Ascending aorta (tissue), 2 donors: ENCODE measurements around the gene ZBP1. TPM values are rescaled to one million over a fixed set of nuclear protein-coding genes. Genes with fewer than 3 reads are reported as not detected.
A peak's percentile ranks its signal among the peaks of the same experiment; 100 is the strongest.

ENCODE experiments used
- DNase-seq, 2 donors: peaks; one replicate each; pipeline ENCODE4 v3.0.0-alpha.2; 2019; ENCODE audit warnings: low spot score in 2 of 2
- H3K27ac ChIP-seq, 2 donors: fragments of 200-600 bp; sonication (generic); one replicate each; pipeline ENCODE4 v1.5.1; 2016 to 2017; ENCODE audit warnings: mild to moderate bottlenecking in 1 of 2
- H3K27me3 ChIP-seq: fragments of 200-600 bp; sonication (generic); one replicate; pipeline ENCODE4 v1.5.1; 2017
- H3K36me3 ChIP-seq, 2 donors: fragments of 200-600 bp; sonication (generic); one replicate each; pipeline ENCODE4 v1.5.1; 2016
- H3K4me1 ChIP-seq, 2 donors: fragments of 200-600 bp; sonication (generic); one replicate each; pipeline ENCODE4 v1.5.1; 2016 to 2017; ENCODE audit warnings: mild to moderate bottlenecking in 1 of 2
- H3K4me3 ChIP-seq, 2 donors: fragments of 200-600 bp; sonication (generic); one replicate each; pipeline ENCODE4 v1.5.1; 2016 to 2017; ENCODE audit warnings: mild to moderate bottlenecking in 1 of 2
- H3K9me3 ChIP-seq, 2 donors: fragments of 200-600 bp; sonication (generic); one replicate each; pipeline ENCODE4 v1.5.1; 2016
- intact Hi-C: fragments of 100-400 bp; cut with DNase I; formaldehyde crosslinking; loops from one replicate; pipeline ENCODE4 v1.15.1; 2023
- total RNA-seq: library from RNA; depleted of rRNA; stranded (reverse); fragments of >200 nt; gene quantifications from one replicate; pipeline ENCODE4 v1.1.0, GENCODE V29; 2016
- TF ChIP-seq, protein P1 (sequence below), 3 experiments: fragments of 200-600 bp in 2 of 3; fragments of 450-650 bp in 1 of 3; sonication (generic) in 2 of 3; IDR thresholded peaks; one replicate each; pipeline ENCODE4 v1.5.1; 2016 to 2019; ENCODE audit warnings: antibody characterized with exemption in 3 of 3, mild to moderate bottlenecking in 1 of 3, moderate library complexity in 1 of 3

ZBP1 gene
- total RNA-seq, 1 donor from 2014 or later, result not detected

- TF ChIP-seq, protein P1, sequence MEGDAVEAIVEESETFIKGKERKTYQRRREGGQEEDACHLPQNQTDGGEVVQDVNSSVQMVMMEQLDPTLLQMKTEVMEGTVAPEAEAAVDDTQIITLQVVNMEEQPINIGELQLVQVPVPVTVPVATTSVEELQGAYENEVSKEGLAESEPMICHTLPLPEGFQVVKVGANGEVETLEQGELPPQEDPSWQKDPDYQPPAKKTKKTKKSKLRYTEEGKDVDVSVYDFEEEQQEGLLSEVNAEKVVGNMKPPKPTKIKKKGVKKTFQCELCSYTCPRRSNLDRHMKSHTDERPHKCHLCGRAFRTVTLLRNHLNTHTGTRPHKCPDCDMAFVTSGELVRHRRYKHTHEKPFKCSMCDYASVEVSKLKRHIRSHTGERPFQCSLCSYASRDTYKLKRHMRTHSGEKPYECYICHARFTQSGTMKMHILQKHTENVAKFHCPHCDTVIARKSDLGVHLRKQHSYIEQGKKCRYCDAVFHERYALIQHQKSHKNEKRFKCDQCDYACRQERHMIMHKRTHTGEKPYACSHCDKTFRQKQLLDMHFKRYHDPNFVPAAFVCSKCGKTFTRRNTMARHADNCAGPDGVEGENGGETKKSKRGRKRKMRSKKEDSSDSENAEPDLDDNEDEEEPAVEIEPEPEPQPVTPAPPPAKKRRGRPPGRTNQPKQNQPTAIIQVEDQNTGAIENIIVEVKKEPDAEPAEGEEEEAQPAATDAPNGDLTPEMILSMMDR (IDR thresholded peaks at IDR 0.05), result no peak
- intact Hi-C loops, result loop anchor here (10.0 kb wide), 1 partner anchor 302 kb away; no protein-coding TSS in a partner anchor
- H3K9me3 ChIP-seq, result no peaks in the 10 kb centered on the region
- H3K4me3 ChIP-seq, result peak overlapping the region in 1 of 2 donors; percentile 5
- H3K4me1 ChIP-seq, result peaks cover 5 to 57% of the 10 kb centered on the region in 2 donors
- DNase-seq, result no peak
- no peaks in the 10 kb centered on the region for H3K27me3 ChIP-seq
- H3K27ac ChIP-seq, result peak overlapping the region; percentile 10 to 26
- peaks cover 10 to 11% of the 10 kb centered on the region in 2 donors for H3K36me3 ChIP-seq
These were observed 43.0 kb upstream of the ZBP1 start for GRCh38 chr20:57663241-57663640.

DNA sequence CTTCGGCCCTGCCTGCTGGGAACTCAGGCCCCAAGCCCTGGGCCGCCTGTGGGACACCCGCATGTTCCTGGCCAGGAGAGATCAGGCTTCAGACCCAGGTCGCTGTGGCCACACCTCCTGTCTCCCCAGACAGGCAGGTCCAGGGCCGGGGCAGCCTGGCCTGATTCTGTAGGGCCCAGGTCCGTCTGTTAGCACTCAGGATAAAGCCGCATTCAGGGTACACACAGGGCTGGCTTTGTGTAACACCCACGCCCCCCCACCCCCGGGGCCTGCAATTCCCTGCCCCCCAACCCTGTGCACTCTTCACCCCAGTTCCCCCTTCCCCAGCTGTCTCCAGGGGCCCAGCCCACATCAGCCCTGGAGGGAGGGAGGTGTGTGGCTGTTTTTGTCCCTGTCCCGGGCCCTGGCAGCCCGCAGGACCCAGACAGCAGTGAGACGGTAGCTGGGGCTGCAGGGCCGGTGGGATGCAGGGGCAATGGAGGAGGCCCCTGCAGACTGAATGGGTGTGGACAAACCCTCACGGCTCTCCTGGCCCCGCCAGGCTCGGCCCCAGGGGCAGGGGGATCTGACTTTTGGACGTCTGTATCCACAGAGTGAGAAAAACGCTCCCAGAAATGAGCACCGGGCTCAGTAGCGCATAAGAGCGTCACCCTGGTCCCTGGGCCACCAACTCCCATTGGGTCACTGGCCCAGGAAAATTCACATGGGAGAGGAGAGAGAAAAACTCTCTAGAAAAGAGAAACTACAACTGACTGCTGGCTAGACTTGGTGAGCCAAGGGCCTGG, 42.4 kb upstream of the ZBP1 start:
- Histone ChIP-seq H3K4me1 (peaks cover 5 to 56% of the 10 kb centered on the region in 2 donors), H3K36me3 (peaks cover 12 to 15% of the 10 kb centered on the region in 2 donors), H3K4me3 (peak overlapping the region in 1 of 2 donors; percentile 5), H3K9me3 (no peaks in the 10 kb centered on the region), H3K27me3 (no peaks in the 10 kb centered on the region), H3K27ac (peak overlapping the region; percentile 10 to 26)
- DNase-seq, result peak in 1 of 2 donors; percentile 63
- TF ChIP-seq, protein P1 (IDR thresholded peaks at IDR 0.05), result no peak
- intact Hi-C loops, result loop anchor here (10.0 kb wide), 1 partner anchor 302 kb away; no protein-coding TSS in a partner anchor

GRCh38 chr20:57661746-57662455, 41.7 kb upstream of the ZBP1 start:
- H3K4me3 ChIP-seq, result peak overlapping the region in 1 of 2 donors; percentile 36
- no peaks in the 10 kb centered on the region for H3K27me3 ChIP-seq
- H3K36me3 ChIP-seq, result peaks cover 16 to 22% of the 10 kb centered on the region in 2 donors
- intact Hi-C loops, result loop anchor here (10.0 kb wide), 1 partner anchor 303 kb away; no protein-coding TSS in a partner anchor
- peak; percentile 7 to 54 for DNase-seq
- TF ChIP-seq, protein P1 (IDR thresholded peaks at IDR 0.05), result no peak
- peak overlapping the region; percentile 10 to 58 for H3K27ac ChIP-seq
- peaks cover 5 to 54% of the 10 kb centered on the region in 2 donors for H3K4me1 ChIP-seq
- H3K9me3 ChIP-seq, result no peaks in the 10 kb centered on the region

- Histone ChIP-seq H3K4me1 (peaks cover 5 to 53% of the 10 kb centered on the region in 2 donors), H3K4me3 (peak overlapping the region; percentile 28 to 36), H3K27me3 (no peaks in the 10 kb centered on the region), H3K9me3 (no peaks in the 10 kb centered on the region), H3K27ac (peak overlapping the region in 1 of 2 donors; percentile 58), H3K36me3 (peaks cover 24 to 29% of the 10 kb centered on the region in 2 donors)
- TF ChIP-seq, protein P1 (IDR thresholded peaks at IDR 0.05), result no peak
- intact Hi-C loops, result loop anchor here (10.0 kb wide), 1 partner anchor 304 kb away; no protein-coding TSS in a partner anchor
- peak; percentile 10 to 70 for DNase-seq
These were observed 40.9 kb upstream of the ZBP1 start for GRCh38 chr20:57660922-57661745.
